HG03558 (cell line): ENCODE data around the gene GPLD1.
"Not testable (repeated sequence)": the region's sequence is repeated elsewhere in the genome, so short reads cannot be mapped to it uniquely, and the experiment has no call there.

Experiments
- ATAC-seq: cut with Tn5 transposase; IDR thresholded peaks from one replicate; pipeline ENCODE4 v1.9.1; 2021; ENCODE audit warnings: moderate number of reproducible peaks; ENCODE audit not compliant: unreplicated experiment; ENCODE audit errors: extremely low read depth

The GPLD1 gene

DNA sequence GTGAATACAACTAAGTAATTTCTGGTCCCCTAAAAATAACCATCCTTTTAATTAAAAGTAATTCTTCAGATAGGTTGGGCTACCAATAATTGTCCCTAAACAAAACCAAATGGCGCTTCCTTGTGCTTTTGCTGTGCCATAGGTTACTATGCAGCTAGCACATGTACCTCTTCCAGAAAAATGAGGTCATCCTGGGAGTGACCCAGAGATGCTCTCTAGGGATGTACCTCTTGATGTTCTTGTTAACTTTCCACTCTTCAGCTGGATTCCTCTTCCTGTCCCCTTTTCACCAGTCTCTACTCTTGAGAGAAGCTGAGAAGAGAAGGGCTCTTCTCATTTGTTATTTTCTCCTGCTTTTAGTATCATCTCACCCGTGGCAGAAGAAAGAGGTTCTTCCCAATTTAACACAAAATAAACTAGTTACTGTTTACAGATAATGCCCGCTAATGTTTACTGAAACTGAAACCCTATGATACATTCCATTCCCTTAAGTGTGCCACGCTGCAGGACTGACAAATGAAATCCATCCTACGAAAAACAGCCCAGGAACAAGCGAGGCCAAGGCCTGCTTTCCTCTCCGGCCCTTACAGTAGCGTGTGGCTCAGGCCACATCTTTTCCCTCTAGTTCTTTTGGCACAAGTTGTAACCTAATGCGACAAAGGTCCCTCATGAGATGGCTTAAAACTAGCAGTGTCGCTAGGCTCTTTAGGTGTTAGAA lies 62.5 kb downstream of the GPLD1 start:
- ATAC-seq: no peak

DNA sequence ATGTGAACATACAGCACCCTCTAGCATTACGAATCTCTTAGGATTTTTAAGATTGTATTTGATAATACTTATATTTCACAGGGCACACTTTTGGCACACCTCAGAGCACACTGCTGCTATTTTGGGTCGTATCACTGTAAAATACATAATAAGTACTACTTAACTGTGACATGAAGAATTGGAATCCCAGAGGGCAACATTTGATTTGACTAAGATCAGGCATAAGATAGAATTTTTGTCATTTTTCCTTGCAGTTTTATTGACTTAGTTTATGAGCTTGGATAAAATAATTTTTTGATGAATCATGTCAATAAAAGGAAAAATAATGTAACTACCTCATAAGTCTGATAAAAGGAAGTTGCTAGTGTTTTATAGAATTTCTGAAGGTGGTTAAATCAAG lies 64.3 kb downstream of the GPLD1 start:
- no peak for ATAC-seq

DNA sequence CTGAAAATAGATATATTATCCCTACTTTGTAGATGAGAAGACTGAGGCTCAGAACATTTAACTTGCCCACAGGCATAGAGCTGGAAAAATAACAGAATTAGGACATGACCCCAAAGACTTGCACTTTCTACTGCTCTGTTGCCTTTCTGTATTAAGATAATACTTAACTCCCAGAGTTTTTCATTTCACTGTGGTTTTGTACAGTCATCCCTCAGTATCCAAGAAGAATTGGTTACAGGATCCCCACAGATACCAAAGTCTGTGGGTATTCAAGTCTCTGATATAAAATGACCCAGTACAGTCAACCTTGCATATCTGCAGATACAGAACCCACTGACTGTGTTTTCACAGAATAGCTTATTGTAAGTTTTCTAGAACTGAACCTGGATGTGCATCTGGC lies 69.9 kb downstream of the GPLD1 start:
- no peak for ATAC-seq

DNA sequence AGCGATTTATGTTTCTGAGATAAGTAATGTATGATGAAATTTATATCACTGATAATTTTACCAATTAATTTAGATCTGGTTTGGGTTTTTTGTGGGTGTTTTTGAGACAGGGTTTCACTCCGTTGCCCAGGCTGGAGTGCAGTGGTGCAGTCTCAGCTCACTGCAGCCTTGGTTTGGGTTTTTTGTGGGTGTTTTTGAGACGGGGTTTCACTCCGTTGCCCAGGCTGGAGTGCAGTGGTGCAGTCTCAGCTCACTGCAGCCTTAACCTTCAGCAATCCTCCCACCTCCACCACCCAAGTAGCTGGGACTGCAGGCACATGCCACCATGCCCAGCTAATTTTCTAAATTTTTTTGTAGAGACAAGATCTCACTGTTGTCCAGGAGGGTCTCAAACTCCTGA lies 73.6 kb downstream of the GPLD1 start:
- ATAC-seq: no peak

DNA sequence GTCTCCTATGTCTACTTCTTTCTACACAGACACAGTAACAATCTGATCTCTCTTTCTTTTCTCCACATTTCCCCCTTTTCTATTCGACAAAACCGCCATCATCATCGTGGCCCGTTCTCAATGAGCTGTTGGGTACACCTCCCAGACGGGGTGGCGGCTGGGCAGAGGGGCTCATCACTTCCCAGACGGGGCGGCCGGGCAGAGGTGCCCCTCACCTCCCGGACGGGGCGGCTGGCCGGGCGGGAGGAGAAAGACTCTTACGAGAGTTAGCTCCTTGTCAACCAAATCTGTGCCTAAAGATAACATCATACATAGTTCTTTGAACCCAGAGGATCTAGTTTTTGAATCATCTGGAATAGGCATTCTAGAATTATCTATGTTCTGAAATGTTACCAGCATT lies 74.8 kb downstream of the GPLD1 start:
- ATAC-seq: not testable (repeated sequence)

DNA sequence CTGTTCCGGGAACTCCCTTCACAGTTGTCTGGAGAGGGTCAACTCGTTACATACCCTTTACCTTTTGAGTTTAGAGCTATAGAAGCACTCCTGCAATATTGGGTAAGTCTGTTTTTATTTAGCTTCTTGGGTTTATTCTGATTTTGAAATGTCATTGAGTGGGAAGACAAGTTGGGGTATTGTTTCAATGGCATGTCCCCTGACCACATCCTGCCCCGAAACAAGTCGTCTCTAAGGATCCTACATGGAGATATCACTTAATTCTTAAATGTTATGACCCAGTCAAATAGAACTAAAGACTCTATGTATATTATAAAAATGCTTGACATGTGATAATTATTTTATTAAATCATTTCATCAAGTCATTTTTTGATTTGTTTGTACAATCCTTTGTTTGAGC lies 77.1 kb downstream of the GPLD1 start:
- ATAC-seq: no peak

DNA sequence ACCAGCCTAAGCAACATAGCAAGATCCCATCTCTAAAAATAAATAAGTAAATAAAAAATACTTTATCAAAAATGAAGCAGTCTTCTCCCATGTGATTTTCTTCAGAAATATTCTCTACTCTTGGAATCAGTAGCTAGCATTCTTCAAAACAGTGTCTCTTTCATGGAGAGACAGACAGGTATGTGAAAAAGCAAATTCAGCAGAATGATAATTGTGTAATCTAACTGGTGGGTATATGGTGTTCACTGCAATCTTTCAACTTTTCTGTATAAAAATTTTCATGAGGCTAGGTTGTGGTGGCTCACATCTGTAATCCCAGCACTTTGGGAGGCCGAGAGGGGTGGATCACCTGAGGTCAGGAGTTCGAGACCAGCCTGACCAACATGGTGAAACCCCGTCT lies 78.8 kb downstream of the GPLD1 start:
- ATAC-seq: no peak

DNA sequence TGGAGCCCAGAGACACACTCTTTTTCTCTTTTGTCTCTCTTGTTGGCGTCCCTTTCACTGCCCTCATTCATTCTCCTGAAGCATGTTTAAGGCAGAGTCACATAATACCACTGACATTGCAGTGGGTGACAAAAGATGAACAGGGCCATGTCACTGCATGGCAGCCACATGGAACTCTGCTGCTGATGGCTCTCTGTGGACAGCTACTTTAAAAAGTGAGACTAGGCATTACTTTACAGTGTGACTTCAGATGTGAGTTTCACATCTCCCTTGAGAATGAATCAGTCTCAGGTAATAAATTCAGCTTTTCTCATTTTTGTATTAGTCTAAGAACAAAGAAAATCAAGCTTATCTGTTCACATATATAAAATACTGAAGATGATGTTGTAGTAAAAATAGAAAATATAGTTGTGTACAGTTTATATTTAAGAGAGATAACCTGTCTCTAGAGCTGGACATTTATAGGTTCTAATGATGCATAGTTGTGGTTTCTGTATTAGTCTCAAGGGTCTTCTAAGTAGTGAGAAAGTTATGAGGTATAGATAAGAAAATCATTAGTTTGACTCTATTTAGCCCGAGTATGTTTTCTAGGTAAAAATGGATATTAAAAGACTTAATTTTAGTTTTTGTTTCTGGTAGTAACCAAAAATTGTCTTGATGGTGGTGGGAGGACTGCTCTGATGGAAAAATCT lies 80.5 kb downstream of the GPLD1 start:
- peak; percentile 81 for ATAC-seq

DNA sequence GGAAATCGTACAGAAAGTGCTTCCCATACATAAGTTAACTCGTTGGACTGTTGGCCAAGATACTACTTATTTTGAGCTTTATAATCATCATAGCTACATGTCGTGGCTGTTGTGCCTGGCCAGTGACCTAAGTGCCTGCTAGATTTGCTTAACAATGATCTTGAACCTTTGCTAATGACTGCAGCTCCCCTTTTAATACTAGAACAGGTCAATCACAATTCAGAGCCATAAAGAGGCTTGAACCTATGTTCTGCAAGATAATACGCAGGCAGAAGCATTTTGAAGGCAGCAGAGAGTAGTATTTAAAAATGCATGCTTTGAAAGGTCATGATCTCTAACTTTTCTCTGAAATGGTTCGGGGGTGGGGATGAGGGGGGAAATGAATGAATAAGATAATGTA lies 84.1 kb downstream of the GPLD1 start:
- ATAC-seq: no peak

DNA sequence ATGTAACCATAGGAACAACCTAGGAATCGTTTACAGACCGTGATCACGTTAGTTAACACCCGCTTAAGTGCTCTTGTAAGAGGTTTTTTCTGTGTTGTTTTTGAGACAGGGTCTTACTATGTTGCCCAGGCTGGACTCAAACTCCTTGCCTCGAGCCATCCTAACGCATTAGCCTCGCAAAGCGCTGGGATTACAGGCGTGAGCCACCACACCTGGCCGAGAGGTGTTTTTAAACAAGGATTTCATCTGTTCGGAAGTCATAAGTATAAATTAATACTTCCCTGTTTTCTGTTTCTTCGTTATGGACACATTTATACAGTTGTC lies 85.9 kb downstream of the GPLD1 start:
- ATAC-seq: no peak

DNA sequence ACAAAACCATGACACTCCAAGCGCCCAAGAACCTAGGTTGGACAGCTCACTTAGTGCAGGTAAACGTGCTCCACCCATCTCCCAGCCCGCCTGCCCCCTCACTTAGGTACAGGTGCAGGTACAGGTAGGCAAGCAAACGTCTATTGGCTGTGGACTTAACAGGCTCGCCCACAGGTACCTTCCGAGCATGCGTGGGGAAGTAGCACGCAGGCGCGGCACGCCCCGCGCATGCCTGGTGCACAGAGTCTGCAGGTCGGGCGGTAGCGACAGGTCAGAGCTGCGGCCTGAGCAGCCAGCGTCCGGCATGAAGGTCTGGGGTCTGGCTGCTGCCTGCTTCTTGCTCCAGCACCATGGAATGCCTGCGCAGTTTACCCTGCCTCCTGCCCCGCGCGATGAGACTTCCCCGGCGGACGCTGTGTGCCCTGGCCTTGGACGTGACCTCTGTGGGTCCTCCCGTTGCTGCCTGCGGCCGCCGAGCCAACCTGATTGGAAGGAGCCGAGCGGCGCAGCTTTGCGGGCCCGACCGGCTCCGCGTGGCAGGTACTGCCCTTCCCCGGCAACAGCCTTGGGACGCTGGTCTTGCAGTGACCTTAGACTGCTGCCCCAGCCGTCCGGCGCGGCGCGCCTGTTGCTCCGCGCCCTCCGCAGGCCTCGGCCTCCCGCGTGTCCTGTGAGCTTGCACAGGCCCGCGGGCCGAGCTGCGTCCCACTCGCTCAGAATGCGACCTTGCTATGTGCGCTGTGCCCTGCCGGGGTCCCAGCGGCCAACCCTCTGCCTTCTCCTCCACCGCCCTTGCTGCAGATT lies 86.5 kb downstream of the GPLD1 start, which contains the start of gene MRS2:
Gene MRS2 (plus strand): TSS at position 240 of the 804 bp plus-strand sequence. CDS start 111 bp downstream, at position 351.
- peak; percentile 92 for ATAC-seq

DNA sequence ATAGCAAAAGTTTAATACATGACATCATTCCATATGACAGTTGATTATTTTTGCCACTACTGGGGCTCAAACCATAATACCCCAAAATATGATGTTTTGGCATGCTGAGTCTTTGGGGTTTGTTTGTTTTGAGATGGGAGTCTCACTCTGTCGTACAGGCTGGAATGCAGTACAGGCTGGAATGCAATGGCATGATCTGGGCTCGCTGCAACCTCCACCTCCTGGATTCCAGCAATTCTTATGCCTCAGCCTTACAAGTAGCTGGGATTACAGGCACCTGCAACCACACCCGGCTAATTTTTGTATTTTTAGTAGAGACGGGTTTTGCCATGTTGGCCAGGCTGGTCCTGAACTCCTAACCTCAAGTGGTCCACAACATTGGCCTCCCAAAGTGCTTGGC lies 87.9 kb downstream of the GPLD1 start:
- no peak for ATAC-seq

DNA sequence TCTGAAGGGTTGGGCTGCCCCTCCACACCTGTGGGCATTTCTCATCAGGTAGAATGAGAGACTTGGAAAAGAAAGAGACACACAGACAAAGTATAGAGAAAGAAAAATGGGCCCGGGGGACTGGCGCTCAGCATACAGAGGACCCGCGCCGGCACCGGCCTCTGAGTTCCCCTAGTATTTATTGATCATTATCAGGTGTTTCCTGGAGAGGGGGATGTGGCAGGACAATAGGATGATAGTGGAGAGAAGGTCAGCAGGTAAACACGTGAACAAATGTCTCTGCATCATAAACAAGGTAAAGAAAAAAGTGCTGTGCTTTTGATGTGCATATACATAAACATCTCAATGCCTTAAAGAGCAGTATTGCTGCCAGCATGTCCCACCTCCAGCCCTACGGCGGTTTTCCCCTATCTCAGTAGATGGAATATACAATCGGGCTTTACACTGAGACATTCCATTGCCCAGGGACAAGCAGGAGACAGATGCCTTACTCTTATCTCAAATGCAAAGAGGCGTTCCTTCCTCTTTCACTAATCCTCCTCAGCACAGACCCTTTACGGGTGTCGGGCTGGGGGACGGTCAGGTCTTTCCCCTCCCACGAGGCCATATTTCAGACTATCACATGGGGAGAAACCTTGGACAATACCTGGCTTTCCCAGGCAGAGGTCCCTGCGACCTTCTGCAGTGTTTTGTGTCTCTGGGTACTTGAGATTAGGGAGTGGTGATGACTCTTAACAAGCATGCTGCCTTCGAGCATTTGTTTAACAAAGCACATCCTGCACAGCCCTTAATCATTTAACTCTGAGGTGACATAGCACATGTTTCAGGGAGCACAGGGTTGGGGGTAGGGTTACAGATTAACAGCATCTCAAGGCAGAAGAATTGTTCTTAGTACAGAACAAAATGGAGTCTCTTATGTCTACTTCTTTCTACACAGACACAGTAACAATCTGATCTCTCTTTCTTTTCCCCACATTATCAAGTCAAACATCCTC lies 89.0 kb downstream of the GPLD1 start:
- ATAC-seq: not testable (repeated sequence)

DNA sequence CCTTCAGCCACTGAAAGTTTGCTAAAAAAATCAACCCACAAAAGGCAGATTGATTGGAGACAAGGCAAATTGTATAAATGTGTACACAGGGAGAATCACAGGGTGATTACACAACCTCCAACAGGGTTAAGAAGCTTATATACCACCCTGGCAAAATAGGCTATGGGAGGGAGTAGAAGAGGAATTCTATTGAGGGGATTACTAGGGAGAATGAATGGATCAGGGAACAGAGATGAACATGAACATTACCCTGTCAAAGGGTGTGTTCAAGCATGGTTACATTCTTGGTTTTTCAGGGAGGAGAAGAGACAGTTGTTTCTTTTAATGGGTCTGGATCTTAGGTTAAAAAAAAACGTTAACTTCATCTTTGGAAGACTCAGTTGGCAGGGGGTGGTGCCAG lies 91.7 kb downstream of the GPLD1 start:
- ATAC-seq: no peak

DNA sequence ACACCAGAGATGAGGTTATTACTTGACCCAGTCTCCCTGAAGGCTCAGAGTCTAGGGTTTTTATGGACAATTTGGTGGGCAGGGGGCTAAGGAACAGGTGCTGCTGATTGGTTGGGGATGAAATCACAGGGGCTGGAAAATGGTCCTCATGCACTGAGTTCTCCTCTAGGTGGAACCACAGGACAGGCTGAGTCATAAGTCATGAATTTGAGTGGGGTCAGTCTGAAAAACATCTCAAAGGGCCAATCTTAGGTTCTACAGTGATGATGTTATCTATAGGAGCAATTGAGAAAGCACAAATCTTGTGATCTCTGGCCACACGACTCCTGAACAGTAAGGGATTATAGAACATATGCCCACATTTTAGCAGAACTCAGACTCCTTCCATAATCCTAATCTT lies 92.6 kb downstream of the GPLD1 start:
- ATAC-seq: no peak

DNA sequence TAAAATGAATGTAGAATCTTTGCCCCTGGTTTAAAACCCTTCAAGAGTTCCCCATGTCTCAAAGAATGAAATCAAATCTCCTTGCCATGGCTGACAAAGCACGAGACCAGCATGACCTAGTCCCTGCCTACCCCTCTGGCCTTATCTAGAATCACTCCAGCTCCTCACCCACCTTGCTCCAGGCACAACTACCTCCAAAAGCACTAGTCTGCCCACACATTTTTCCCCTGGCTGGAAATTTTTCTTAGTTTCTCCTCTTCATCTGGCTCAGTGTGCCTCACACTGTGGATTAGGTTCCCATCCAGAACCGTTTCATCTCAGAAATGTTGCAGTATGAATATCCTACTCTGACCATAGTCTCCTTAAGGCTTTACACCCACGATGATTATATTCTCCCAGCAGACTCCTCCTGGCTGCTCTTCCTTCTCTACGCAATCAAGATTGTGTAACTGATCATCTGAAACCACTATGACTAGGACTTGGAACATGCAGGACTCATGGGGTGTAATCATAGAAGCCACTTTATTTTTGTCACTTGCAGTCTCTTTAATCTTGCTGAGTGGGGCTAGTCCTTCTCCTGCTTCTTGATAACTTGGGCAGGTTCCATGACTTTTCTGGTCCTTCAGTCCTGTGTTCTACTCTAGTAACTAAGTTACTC lies 94.5 kb downstream of the GPLD1 start:
- no peak for ATAC-seq

DNA sequence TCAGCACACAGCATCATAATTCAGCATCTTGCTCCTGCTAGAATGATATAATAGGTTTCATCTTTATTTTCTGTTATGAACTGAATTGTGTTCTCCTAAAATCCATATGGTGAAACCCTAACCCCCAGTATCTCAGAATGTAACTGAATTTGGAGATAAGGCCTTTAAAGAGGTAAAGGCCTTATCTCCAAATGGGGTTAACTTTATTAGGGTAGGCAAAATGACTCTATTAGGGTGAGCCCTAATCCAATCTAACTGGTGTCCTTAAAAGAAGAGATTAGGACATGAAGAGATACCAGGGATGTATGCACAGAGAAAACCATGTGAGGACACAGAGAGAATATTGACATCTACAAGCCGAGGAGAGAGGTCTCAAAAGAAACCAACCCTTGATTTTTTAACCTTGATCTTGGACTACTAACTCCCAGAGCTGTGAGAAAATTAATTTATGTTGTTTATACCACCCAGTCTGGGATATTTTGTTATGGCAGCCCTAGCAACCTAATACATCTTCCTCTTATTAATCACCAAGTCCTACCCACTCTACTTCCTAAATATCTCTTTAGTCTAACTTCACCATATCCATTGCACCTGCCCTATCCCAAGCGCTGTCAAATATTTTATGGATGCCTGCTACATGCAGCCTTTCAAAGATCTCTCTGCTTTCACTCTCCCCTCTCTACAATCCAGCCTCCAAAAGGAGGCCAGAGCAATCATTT lies 95.2 kb downstream of the GPLD1 start:
- no peak for ATAC-seq

DNA sequence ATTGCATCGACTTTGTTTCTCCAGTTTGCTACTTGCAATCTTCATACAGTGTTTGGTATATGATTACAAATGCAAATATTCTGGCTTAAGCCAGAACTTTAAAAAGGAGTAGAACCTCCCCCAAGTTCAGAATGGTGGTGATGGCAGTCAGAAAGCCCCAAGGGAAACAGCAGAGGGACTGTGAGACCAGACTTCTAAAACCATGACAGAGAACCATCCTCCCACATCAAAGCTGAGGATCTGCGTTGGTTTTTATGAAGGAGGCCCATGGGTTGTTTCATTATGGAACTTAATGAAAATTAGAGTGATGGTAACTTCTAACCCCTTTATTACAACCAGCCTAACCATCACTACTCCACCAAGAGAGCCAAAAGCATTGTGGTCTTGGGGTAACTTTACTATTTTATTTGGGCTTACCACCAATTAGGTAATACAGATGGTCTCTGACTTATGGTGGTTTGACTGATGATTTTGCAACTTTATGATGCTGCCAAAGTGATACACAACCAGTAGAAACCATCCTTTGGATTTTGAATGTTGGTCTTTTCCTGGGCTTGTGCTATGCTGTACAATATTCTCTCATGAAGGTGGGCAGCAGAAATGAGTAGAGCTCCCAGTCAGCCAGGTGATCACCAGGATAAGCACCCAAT lies 97.5 kb downstream of the GPLD1 start:
- ATAC-seq: peak; percentile 84
